Osteoblast (primary cell): ENCODE results near the gene CDK4. TPM values are rescaled to one million over a fixed set of nuclear protein-coding genes. Genes with fewer than 3 reads are reported as not detected.

ENCODE experiments used
- DNase-seq: peaks from one replicate; pipeline ENCODE4 v3.0.0; 2011; ENCODE audit warnings: low spot score, mixed read lengths; ENCODE audit not compliant: insufficient read length; ENCODE audit errors: missing footprints
- H2AFZ ChIP-seq: 2 replicates; pipeline ENCODE4 v1.6.0; 2011; ENCODE audit warnings: mild to moderate bottlenecking, low read length
- H3K27ac ChIP-seq: 2 replicates; pipeline ENCODE4 v1.5.1; 2011; ENCODE audit warnings: mild to moderate bottlenecking, low read depth, low read length, moderate library complexity
- H3K27me3 ChIP-seq: 2 replicates; pipeline ENCODE4 v1.6.0; 2012; ENCODE audit warnings: mild to moderate bottlenecking, control low read depth, inconsistent platforms, low read length, moderate library complexity; ENCODE audit not compliant: insufficient read depth
- H3K36me3 ChIP-seq: 2 replicates; pipeline ENCODE4 v1.5.1; 2011; ENCODE audit warnings: mild to moderate bottlenecking, low read length, control low read depth, moderate library complexity; ENCODE audit not compliant: insufficient read depth
- H3K4me1 ChIP-seq: 2 replicates; pipeline ENCODE4 v1.5.1; 2011; ENCODE audit warnings: mild to moderate bottlenecking, low read length, control low read depth, moderate library complexity; ENCODE audit not compliant: insufficient read depth
- H3K4me2 ChIP-seq: 2 replicates; pipeline ENCODE4 v1.6.0; 2011; ENCODE audit warnings: mild to moderate bottlenecking, low read length; ENCODE audit not compliant: insufficient read depth
- H3K4me3 ChIP-seq: fragments of 200-600 bp; sonication (generic); 3 replicates; pipeline ENCODE4 v1.5.1; 2012; ENCODE audit warnings: mild to moderate bottlenecking, low read length, inconsistent platforms; ENCODE audit not compliant: insufficient read depth
- H3K79me2 ChIP-seq: 2 replicates; pipeline ENCODE4 v1.6.0; 2012; ENCODE audit warnings: mild to moderate bottlenecking, low read length, control low read depth, inconsistent platforms; ENCODE audit not compliant: insufficient read depth
- H3K9me3 ChIP-seq: 2 replicates; pipeline ENCODE4 v1.5.1; 2011; ENCODE audit warnings: low read depth, low read length, control low read depth
- H4K20me1 ChIP-seq: 2 replicates; pipeline ENCODE4 v1.6.0; 2012; ENCODE audit warnings: mild to moderate bottlenecking, low read length, control low read depth; ENCODE audit not compliant: insufficient read depth
- CTCF ChIP-seq: IDR thresholded peaks from 2 replicates; pipeline ENCODE4 v1.5.1; 2011; ENCODE audit warnings: mild to moderate bottlenecking, low read depth, low read length, moderate library complexity; ENCODE audit errors: extremely low read depth
- total RNA-seq: library from RNA; depleted of rRNA; stranded (reverse); fragments of >200 nt; gene quantifications from 2 replicates; pipeline ENCODE4 v1.2.3, GENCODE V29; 2012

The CDK4 gene
- total RNA-seq, 1 donor, result 293 TPM

GRCh38 chr12:57741844-57742738, 10.0 kb downstream of the CDK4 start:
- H3K79me2 ChIP-seq, result peaks cover 12% of the 10 kb centered on the region
- peaks cover 7% of the 10 kb centered on the region for H3K4me1 ChIP-seq

GRCh38 chr12:57741413-57741789, 10.7 kb downstream of the CDK4 start:
- peaks cover 12% of the 10 kb centered on the region for H3K79me2 ChIP-seq
- H3K4me2 ChIP-seq, result no peak overlapping the region
- no peaks in the 10 kb centered on the region for H4K20me1 ChIP-seq
- no peak for DNase-seq
- TF ChIP-seq CTCF, result no peak
- H3K36me3 ChIP-seq, result peaks cover 4% of the 10 kb centered on the region
- H3K4me3 ChIP-seq, result no peak overlapping the region
- peaks cover 60% of the 10 kb centered on the region for H3K27me3 ChIP-seq
- no peak overlapping the region for H2AFZ ChIP-seq
- no peaks in the 10 kb centered on the region for H3K9me3 ChIP-seq
- peaks cover 11% of the 10 kb centered on the region for H3K4me1 ChIP-seq
- H3K27ac ChIP-seq, result no peak overlapping the region

More at GRCh38 chr12:57741844-57742738, 10.0 kb downstream of the CDK4 start:
- no peaks in the 10 kb centered on the region for H3K9me3 ChIP-seq
- no peak for TF ChIP-seq CTCF
- no peak overlapping the region for H3K4me3 ChIP-seq
- peak; percentile 53 for DNase-seq
- no peak overlapping the region for H3K4me2 ChIP-seq
- no peak overlapping the region for H2AFZ ChIP-seq
- H3K36me3 ChIP-seq, result peaks cover 11% of the 10 kb centered on the region
- no peak overlapping the region for H3K27ac ChIP-seq
- H4K20me1 ChIP-seq, result no peaks in the 10 kb centered on the region
- peaks cover 53% of the 10 kb centered on the region for H3K27me3 ChIP-seq

GRCh38 chr12:57740656-57741412, 11.3 kb downstream of the CDK4 start:
- Histone ChIP-seq H3K27me3 (peaks cover 65% of the 10 kb centered on the region), H2AFZ (no peak overlapping the region), H3K79me2 (peaks cover 9% of the 10 kb centered on the region), H3K9me3 (no peaks in the 10 kb centered on the region), H3K27ac (no peak overlapping the region), H3K4me1 (peaks cover 14% of the 10 kb centered on the region), H3K4me2 (no peak overlapping the region), H3K36me3 (no peaks in the 10 kb centered on the region), H3K4me3 (no peak overlapping the region), H4K20me1 (no peaks in the 10 kb centered on the region)
- no peak for TF ChIP-seq CTCF
- DNase-seq, result peak; percentile 65
